MM.1S (cell line): ENCODE measurements around the gene BACH2.

Experiments used
- DNase-seq: peaks from one replicate; pipeline ENCODE4 v3.0.0-alpha.2; 2015
- H2AFZ ChIP-seq: fragments of 300-600 bp; sonication (generic); 2 replicates; pipeline ENCODE4 v1.6.0; 2016; ENCODE audit warnings: antibody characterized with exemption, low read length
- H3F3A ChIP-seq: fragments of 300-600 bp; sonication (generic); 2 replicates; pipeline ENCODE4 v1.6.1; 2016; ENCODE audit warnings: mild to moderate bottlenecking, antibody characterized with exemption, low read length, moderate library complexity, mixed read lengths; ENCODE audit not compliant: insufficient read depth
- H3K27ac ChIP-seq: fragments of 300-600 bp; sonication (generic); 2 replicates; pipeline ENCODE4 v1.5.1; 2016; ENCODE audit warnings: mild to moderate bottlenecking, low read length
- H3K27me3 ChIP-seq: fragments of 300-600 bp; sonication (generic); replicated peaks from 2 replicates; pipeline ENCODE4 v1.6.0; 2016; ENCODE audit warnings: low read length; ENCODE audit not compliant: insufficient read depth
- H3K36me3 ChIP-seq: fragments of 300-600 bp; sonication (generic); replicated peaks from 2 replicates; pipeline ENCODE4 v1.6.1; 2016; ENCODE audit warnings: mild to moderate bottlenecking, low read length, mixed read lengths; ENCODE audit not compliant: insufficient read depth
- H3K4me1 ChIP-seq: fragments of 300-600 bp; sonication (generic); 2 replicates; pipeline ENCODE4 v1.6.1; 2016; ENCODE audit warnings: low read length, mixed read lengths
- H3K4me2 ChIP-seq: fragments of 300-600 bp; sonication (generic); 2 replicates; pipeline ENCODE4 v1.6.0; 2016; ENCODE audit warnings: low read depth, low read length
- H3K4me3 ChIP-seq: fragments of 300-600 bp; sonication (generic); 2 replicates; pipeline ENCODE4 v1.5.1; 2016; ENCODE audit warnings: low read length, mixed read lengths
- H3K79me2 ChIP-seq: fragments of 300-600 bp; sonication (generic); 2 replicates; pipeline ENCODE4 v1.6.1; 2016; ENCODE audit warnings: mixed run types, low read length, mixed read lengths
- H3K9ac ChIP-seq: fragments of 300-600 bp; sonication (generic); 2 replicates; pipeline ENCODE4 v1.6.1; 2016; ENCODE audit warnings: low read length, mixed read lengths
- H3K9me2 ChIP-seq: fragments of 300-600 bp; sonication (generic); replicated peaks from 2 replicates; pipeline ENCODE4 v1.6.1; 2016; ENCODE audit warnings: mild to moderate bottlenecking, low read length, mixed read lengths; ENCODE audit not compliant: insufficient read depth
- H3K9me3 ChIP-seq: fragments of 300-600 bp; sonication (generic); replicated peaks from 2 replicates; pipeline ENCODE4 v1.6.1; 2016; ENCODE audit warnings: mild to moderate bottlenecking, low read length, mixed read lengths; ENCODE audit not compliant: insufficient read depth
- H4K20me1 ChIP-seq: fragments of 300-600 bp; sonication (generic); 2 replicates; pipeline ENCODE4 v1.6.1; 2016; ENCODE audit warnings: mild to moderate bottlenecking, low read length, moderate library complexity, mixed read lengths; ENCODE audit not compliant: insufficient read depth
- EZH2 ChIP-seq: fragments of 300-600 bp; sonication (generic); optimal IDR thresholded peaks from 2 replicates; pipeline ENCODE3; 2017; ENCODE audit warnings: low read depth, mild to moderate bottlenecking, antibody characterized with exemption, low read length, mixed read lengths
- EZH2phosphoT487 ChIP-seq: fragments of 300-600 bp; sonication (generic); IDR thresholded peaks from 2 replicates; pipeline ENCODE4 v1.6.1; 2018; ENCODE audit warnings: antibody characterized with exemption, low read length
- TF ChIP-seq, protein P1 (sequence below): fragments of 300-600 bp; sonication (generic); IDR thresholded peaks from 2 replicates; pipeline ENCODE4 v1.5.1; 2016; ENCODE audit warnings: antibody characterized with exemption, low read length, mixed read lengths

Gene BACH2

DNA sequence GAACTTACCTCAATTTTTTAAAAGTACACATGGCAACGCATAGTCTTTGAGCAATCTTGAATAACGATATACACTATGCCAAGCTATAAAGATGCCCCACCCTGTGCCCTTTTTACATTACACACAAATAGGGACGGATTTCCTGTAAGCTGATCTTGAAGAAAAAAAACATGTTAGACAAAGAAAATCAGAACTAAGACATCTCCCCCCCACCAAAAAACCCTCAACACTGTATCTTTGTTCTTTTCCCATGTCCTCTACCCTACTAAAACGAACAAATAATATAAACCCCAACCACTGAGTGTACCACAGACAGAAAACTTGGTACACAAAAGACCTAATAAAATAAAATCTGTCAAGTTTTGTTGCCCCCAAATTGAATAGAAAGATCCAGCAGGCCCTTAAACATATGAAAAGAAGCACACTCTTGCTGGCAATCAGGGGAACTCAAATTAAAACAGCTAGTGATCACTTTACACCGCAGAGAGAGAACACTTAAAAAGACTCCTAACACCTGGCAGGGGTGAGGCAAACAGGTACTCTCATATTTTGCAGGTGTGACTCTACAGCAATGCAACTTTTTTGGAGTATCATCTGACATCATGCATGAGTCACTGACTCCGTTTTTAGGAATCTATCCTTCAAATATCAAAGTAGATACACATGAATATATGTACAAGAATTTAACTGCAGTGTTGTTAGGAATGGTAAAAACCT lies 29.6 kb downstream of the BACH2 start:
- peaks cover 23% of the 10 kb centered on the region; the same call in 1 of the 2 replicates for H3K79me2 ChIP-seq
- peak overlapping the region; percentile 54; the same call in 1 of the 2 replicates for H3K27ac ChIP-seq
- TF ChIP-seq, protein P1, sequence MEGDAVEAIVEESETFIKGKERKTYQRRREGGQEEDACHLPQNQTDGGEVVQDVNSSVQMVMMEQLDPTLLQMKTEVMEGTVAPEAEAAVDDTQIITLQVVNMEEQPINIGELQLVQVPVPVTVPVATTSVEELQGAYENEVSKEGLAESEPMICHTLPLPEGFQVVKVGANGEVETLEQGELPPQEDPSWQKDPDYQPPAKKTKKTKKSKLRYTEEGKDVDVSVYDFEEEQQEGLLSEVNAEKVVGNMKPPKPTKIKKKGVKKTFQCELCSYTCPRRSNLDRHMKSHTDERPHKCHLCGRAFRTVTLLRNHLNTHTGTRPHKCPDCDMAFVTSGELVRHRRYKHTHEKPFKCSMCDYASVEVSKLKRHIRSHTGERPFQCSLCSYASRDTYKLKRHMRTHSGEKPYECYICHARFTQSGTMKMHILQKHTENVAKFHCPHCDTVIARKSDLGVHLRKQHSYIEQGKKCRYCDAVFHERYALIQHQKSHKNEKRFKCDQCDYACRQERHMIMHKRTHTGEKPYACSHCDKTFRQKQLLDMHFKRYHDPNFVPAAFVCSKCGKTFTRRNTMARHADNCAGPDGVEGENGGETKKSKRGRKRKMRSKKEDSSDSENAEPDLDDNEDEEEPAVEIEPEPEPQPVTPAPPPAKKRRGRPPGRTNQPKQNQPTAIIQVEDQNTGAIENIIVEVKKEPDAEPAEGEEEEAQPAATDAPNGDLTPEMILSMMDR, result no peak
- TF ChIP-seq EZH2, result no peak
- TF ChIP-seq EZH2phosphoT487, result no peak
- H3K4me3 ChIP-seq, result no peak overlapping the region
- DNase-seq, result peak; percentile 44
- no peaks in the 10 kb centered on the region for H3K36me3 ChIP-seq
- no peak overlapping the region for H2AFZ ChIP-seq
- H3K27me3 ChIP-seq, result no peaks in the 10 kb centered on the region
- H3K9me2 ChIP-seq, result no peaks in the 10 kb centered on the region
- H3K9ac ChIP-seq, result 0 out of 2 replicates have a peak overlapping the region, but pooled peaks have one; percentile 7
- H3K9me3 ChIP-seq, result no peaks in the 10 kb centered on the region
- peaks cover 21% of the 10 kb centered on the region for H3F3A ChIP-seq
- H3K4me1 ChIP-seq, result peaks cover 41% of the 10 kb centered on the region
- H3K4me2 ChIP-seq, result peak overlapping the region; percentile 37; the same call in 1 of the 2 replicates
- H4K20me1 ChIP-seq, result no peaks in the 10 kb centered on the region

DNA sequence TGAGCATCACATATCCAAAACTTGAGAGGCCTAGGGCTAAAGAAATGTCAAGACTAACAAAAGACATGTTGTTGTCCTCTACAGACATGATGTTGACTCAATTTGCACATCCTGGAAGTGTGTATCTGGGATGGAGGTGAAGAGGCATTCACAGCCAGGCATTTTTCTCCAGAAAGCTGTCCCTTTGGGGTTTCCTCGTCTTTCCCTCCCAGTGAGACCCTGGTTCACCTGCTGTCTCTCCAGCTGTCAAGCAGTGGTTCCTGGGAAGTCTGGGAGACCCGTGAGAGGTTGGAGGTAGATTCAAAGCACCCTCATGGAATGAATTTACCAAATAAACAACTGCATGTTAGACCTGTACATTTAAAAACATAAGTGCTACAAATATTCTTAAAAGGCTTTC lies 32.1 kb downstream of the BACH2 start:
- H3K36me3 ChIP-seq, result no peaks in the 10 kb centered on the region
- TF ChIP-seq, protein P1, result no peak
- TF ChIP-seq EZH2 (no peak), EZH2phosphoT487 (no peak)
- H3K4me1 ChIP-seq, result peaks cover 40% of the 10 kb centered on the region
- no peak for DNase-seq
- no peaks in the 10 kb centered on the region for H3K27me3 ChIP-seq
- no peak overlapping the region for H2AFZ ChIP-seq
- no peak overlapping the region for H3K9ac ChIP-seq
- no peaks in the 10 kb centered on the region for H3K9me3 ChIP-seq
- H3K4me2 ChIP-seq, result no peak overlapping the region
- peaks cover 18% of the 10 kb centered on the region; the same call in 1 of the 2 replicates for H3K79me2 ChIP-seq
- H3K9me2 ChIP-seq, result no peaks in the 10 kb centered on the region
- peaks cover 20% of the 10 kb centered on the region for H3F3A ChIP-seq
- no peaks in the 10 kb centered on the region for H4K20me1 ChIP-seq
- H3K4me3 ChIP-seq, result no peak overlapping the region
- no peak overlapping the region for H3K27ac ChIP-seq

DNA sequence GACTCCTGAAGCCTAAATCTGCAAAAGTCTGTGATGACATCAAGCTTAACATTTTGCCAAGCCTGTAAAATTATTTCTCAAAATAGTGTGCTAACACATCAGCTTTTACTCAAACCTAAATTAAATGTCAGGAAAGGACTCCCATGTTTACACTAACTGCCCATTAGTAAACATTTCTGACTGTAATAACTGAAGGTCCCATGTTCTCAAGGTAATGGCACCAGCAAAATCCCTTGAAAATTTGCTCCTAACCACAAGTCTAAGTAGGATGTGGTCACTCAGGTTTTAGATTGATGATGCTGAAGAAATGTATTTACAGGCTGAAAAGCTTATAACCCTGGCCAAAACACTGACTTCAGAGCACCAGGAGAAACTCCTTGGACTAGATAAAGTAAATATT lies 33.0 kb downstream of the BACH2 start:
- no peaks in the 10 kb centered on the region for H3K36me3 ChIP-seq

More for the DNA sequence above, 33.0 kb downstream of the BACH2 start:
- no peaks in the 10 kb centered on the region for H4K20me1 ChIP-seq
- H3K9me2 ChIP-seq, result no peaks in the 10 kb centered on the region
- no peaks in the 10 kb centered on the region for H3K27me3 ChIP-seq
- H3K9ac ChIP-seq, result no peak overlapping the region
- H3K79me2 ChIP-seq, result peaks cover 18% of the 10 kb centered on the region; the same call in 1 of the 2 replicates
- peak; percentile 35 for DNase-seq
- no peak overlapping the region for H2AFZ ChIP-seq
- H3K4me1 ChIP-seq, result peaks cover 34% of the 10 kb centered on the region
- H3K4me3 ChIP-seq, result no peak overlapping the region
- peaks cover 11% of the 10 kb centered on the region for H3F3A ChIP-seq
- no peaks in the 10 kb centered on the region for H3K9me3 ChIP-seq
- 0 out of 2 replicates have a peak overlapping the region, but pooled peaks have one; percentile 4 for H3K4me2 ChIP-seq
- H3K27ac ChIP-seq, result no peak overlapping the region
- no peak for TF ChIP-seq EZH2
- TF ChIP-seq, protein P1, result no peak
- TF ChIP-seq EZH2phosphoT487, result no peak
